Aorta (tissue), 5 donors: Measurements from ENCODE around the gene HNRNPA2B1. TPM values are rescaled to one million over a fixed set of nuclear protein-coding genes. Genes with fewer than 3 reads are reported as not detected.
"Not testable (repeated sequence)": the region's sequence is repeated elsewhere in the genome, so short reads cannot be mapped to it uniquely, and the experiment has no call there.

Source experiments
- ATAC-seq: fragments of 200-7000 bp; cut with Tn5 transposase; one replicate; pipeline ENCODE4 v1.9.1; 2022; ENCODE audit warnings: moderate library complexity; ENCODE audit not compliant: low FRiP score
- DNase-seq, 2 donors: peaks; one replicate each; pipeline ENCODE4 v3.0.0-alpha.2; 2020
- H3K27ac ChIP-seq, 2 donors: one replicate each; pipeline ENCODE4 v1.5.1; 2013; ENCODE audit warnings: low read length in 2 of 2, mild to moderate bottlenecking in 2 of 2, moderate library complexity in 2 of 2, control low read depth in 1 of 2, inconsistent platforms in 1 of 2, low read depth in 1 of 2
- H3K27me3 ChIP-seq, 2 donors: one replicate each; pipeline ENCODE4 v1.6.1; 2013; ENCODE audit warnings: control low read depth in 1 of 2, low read length in 1 of 2, mild to moderate bottlenecking in 1 of 2, moderate library complexity in 1 of 2; ENCODE audit not compliant: insufficient read depth in 2 of 2, control insufficient read depth in 1 of 2
- H3K36me3 ChIP-seq, 2 donors: one replicate each; pipeline ENCODE4 v1.6.1; 2013; ENCODE audit warnings: control low read depth in 1 of 2, low read length in 1 of 2, mild to moderate bottlenecking in 1 of 2; ENCODE audit not compliant: insufficient read depth in 2 of 2, control insufficient read depth in 1 of 2
- H3K4me1 ChIP-seq, 2 donors: one replicate each; pipeline ENCODE4 v1.6.1; 2013; ENCODE audit warnings: low read length in 2 of 2, control low read depth in 1 of 2, mild to moderate bottlenecking in 1 of 2, moderate library complexity in 1 of 2; ENCODE audit not compliant: insufficient read depth in 2 of 2, control insufficient read depth in 1 of 2
- H3K4me3 ChIP-seq, 2 donors: one replicate each; pipeline ENCODE4 v1.5.1; 2013; ENCODE audit warnings: low read length in 2 of 2, control low read depth in 1 of 2, mild to moderate bottlenecking in 1 of 2
- H3K9me3 ChIP-seq: one replicate; pipeline ENCODE4 v1.6.1; 2013; ENCODE audit warnings: mild to moderate bottlenecking, low read length; ENCODE audit not compliant: control insufficient read depth
- WGBS, 2 donors: extraction: QIAGEN DNeasy Blood & Tissue Kit; methylation state at CpG; one replicate each; pipeline ENCODE4 v1.1.7; 2013; 5-methylcytosine and 5-hydroxymethylcytosine counted together
- intact Hi-C, 2 donors: fragments of 100-400 bp; cut with DNase I; formaldehyde crosslinking; loops; one replicate each; pipeline versions ENCODE4 v1.14.2 to v1.15.0; 2022
- polyA plus RNA-seq, 2 donors: library from polyadenylated mRNA; stranded (reverse); fragments of 200-250 nt; gene quantifications; one replicate each; pipeline ENCODE4 v1.2.3, GENCODE V29; 2013
- total RNA-seq, 2 donors: library from RNA; stranded (reverse); fragmentation: NEBNext Ultra II Directional; extraction: Animal tissue kit (Norgen Biotek cat#: 25700); gene quantifications; one replicate each; pipeline ENCODE4 v1.2.1, GENCODE V29; 2021
- donor health status: healthy with polysubstance abuse.
- donor health status: Bipolar disorder and iron deficiency.
- donor health status: DM: no; HTN: no; CAD: no.
- donor health status: DM: no; HTN: no; CAD: no.
- donor health status: DM: yes; HTN: yes; CAD: no.

Gene HNRNPA2B1
- total and polyA plus RNA-seq, 4 donors, result 332 to 392 (median 350) TPM

DNA sequence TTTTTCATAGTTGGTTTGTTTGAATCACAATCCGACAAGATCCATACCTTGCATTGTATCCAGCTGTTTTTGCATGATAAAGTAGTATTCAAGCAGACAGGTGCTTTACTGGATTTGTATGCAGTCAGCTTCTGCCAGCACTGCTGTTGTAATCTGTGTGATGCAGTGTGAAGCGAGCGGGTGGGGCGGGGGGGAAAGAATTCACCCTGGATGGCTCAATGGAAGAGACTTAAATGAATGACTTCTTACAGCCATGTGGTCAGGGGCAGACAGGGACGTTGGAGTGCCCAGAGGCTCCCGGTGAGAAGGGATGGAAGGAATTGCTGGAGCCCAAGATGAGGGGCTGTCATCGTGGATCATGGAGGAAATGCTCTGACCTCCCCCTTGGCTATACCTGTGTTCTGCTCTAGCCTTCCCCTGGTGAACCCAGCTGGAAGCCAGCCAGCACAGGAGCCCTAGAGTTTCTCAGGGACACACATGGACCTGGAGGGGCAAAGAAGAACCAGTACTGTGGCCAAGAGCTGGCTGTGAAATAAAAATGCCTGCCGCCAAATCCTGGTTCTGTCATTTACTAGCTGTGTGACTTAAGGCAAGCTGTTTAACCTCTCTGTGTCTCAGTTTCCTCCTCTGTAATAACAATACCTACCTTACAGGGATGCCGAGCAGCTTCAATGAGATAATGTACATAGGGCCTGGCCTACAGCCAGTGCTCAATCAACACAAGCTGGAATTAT lies 34.4 kb downstream of the HNRNPA2B1 start:
- WGBS, 2 donors, result 60 to 66% methylated on average over 9 of the region's 9 CpGs
- no peak for DNase-seq
- ATAC-seq, result no peak
- intact Hi-C loops, result no loop called here
- H3K9me3 ChIP-seq, result no peaks in the 10 kb centered on the region
- H3K27me3 ChIP-seq, result no peaks in the 10 kb centered on the region
- H3K36me3 ChIP-seq, result no peaks in the 10 kb centered on the region
- H3K4me3 ChIP-seq, result no peak overlapping the region
- H3K4me1 ChIP-seq, result no peaks in the 10 kb centered on the region
- no peak overlapping the region for H3K27ac ChIP-seq

- H3K27ac ChIP-seq, intact Hi-C loops, H3K4me1 ChIP-seq, H3K27me3 ChIP-seq, H3K36me3 ChIP-seq, H3K4me3 ChIP-seq, ATAC-seq, H3K9me3 ChIP-seq, DNase-seq: not testable (repeated sequence)
- 76 to 90% methylated on average over 1 of the region's 1 CpG for WGBS, 2 donors
Measured at GRCh38 chr7:26163804-26164203, 36.7 kb downstream of the HNRNPA2B1 start.

GRCh38 chr7:26162431-26162830 lies 38.1 kb downstream of the HNRNPA2B1 start:
- 76 to 87% methylated on average over 2 of the region's 2 CpGs for WGBS, 2 donors
- Histone ChIP-seq H3K27ac (no peak overlapping the region), H3K4me1 (no peaks in the 10 kb centered on the region), H3K36me3 (no peaks in the 10 kb centered on the region), H3K4me3 (no peak overlapping the region), H3K27me3 (no peaks in the 10 kb centered on the region), H3K9me3 (peaks cover 2% of the 10 kb centered on the region)
- DNase-seq (no peak), ATAC-seq (no peak)
- intact Hi-C loops, result no loop called here

DNA sequence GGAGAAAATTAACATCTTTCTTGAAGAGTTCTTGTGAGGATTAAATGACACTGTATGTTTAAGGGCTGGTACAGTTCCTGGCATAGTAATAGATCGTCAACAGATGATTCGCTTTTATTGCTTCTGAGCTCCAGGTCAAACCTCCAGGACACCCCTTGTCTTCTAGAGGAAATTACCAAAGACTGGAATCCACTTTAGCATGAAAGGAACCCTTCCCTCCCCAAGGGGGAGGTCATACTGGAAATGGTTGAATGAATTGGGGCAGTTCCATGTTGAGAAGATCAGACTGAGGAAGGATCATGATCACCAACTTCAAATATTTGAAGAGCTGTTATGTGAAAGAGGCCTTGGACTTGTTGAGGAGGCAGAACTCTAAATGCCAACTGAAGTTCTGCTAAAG lies 39.6 kb downstream of the HNRNPA2B1 start:
- DNase-seq (no peak), ATAC-seq (no peak)
- Histone ChIP-seq H3K27me3 (no peaks in the 10 kb centered on the region), H3K4me1 (no peaks in the 10 kb centered on the region), H3K27ac (no peak overlapping the region), H3K4me3 (no peak overlapping the region), H3K9me3 (peaks cover 2% of the 10 kb centered on the region), H3K36me3 (no peaks in the 10 kb centered on the region)
- WGBS, 2 donors, result 94 to 98% methylated on average over 2 of the region's 2 CpGs
- intact Hi-C loops, result no loop called here

GRCh38 chr7:26159243-26159642 lies 41.3 kb downstream of the HNRNPA2B1 start:
- no peak for ATAC-seq
- no peak overlapping the region for H3K4me3 ChIP-seq
- 70 to 73% methylated on average over 2 of the region's 2 CpGs for WGBS, 2 donors
- H3K36me3 ChIP-seq, result no peaks in the 10 kb centered on the region
- peaks cover 2% of the 10 kb centered on the region for H3K9me3 ChIP-seq
- no peak overlapping the region for H3K27ac ChIP-seq
- no peaks in the 10 kb centered on the region for H3K27me3 ChIP-seq
- H3K4me1 ChIP-seq, result no peaks in the 10 kb centered on the region
- intact Hi-C loops, result no loop called here
- no peak for DNase-seq

DNA sequence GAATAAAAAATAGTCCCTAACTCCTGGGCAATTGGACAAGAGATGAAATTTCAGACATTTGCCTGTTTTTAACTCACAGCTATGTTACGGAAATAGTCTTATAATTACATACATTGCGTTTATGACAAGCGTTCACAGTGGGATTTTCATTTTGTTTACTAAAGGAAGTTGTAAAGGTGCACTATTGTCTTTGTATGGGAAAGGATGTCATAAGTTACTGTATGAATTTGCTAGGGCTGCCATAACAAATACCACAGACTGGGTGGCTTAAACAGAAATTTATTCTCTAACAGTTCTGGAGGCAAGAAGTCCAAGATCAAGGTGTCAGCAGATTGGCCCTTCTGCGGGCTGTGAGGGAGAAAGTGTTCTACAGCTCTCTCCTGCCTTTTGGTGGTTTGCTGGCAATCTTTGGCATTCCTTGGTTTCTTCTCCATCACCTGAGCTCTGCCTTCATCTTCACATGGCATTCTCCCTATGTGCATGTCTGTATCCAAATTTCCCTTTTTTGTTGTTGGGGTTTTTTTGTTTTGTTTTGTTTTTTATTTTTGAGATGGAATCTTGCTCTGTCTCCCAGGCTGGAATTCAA lies 42.9 kb downstream of the HNRNPA2B1 start:
- no peak overlapping the region for H3K4me3 ChIP-seq
- no peaks in the 10 kb centered on the region for H3K4me1 ChIP-seq
- H3K9me3 ChIP-seq, result peaks cover 2% of the 10 kb centered on the region
- intact Hi-C loops, result no loop called here
- ATAC-seq, result no peak
- no peaks in the 10 kb centered on the region for H3K27me3 ChIP-seq
- H3K36me3 ChIP-seq, result no peaks in the 10 kb centered on the region
- no peak overlapping the region for H3K27ac ChIP-seq
- 86 to 90% methylated on average over 4 of the region's 4 CpGs for WGBS, 2 donors
- no peak for DNase-seq

GRCh38 chr7:26156451-26157420 lies 43.8 kb downstream of the HNRNPA2B1 start:
- Histone ChIP-seq H3K4me3 (no peak overlapping the region), H3K27me3 (no peaks in the 10 kb centered on the region), H3K4me1 (no peaks in the 10 kb centered on the region), H3K9me3 (peaks cover 2% of the 10 kb centered on the region), H3K27ac (no peak overlapping the region), H3K36me3 (no peaks in the 10 kb centered on the region)
- DNase-seq (no peak), ATAC-seq (no peak)
- 78 to 80% methylated on average over 20 of the region's 20 CpGs for WGBS, 2 donors
- intact Hi-C loops, result no loop called here

DNA sequence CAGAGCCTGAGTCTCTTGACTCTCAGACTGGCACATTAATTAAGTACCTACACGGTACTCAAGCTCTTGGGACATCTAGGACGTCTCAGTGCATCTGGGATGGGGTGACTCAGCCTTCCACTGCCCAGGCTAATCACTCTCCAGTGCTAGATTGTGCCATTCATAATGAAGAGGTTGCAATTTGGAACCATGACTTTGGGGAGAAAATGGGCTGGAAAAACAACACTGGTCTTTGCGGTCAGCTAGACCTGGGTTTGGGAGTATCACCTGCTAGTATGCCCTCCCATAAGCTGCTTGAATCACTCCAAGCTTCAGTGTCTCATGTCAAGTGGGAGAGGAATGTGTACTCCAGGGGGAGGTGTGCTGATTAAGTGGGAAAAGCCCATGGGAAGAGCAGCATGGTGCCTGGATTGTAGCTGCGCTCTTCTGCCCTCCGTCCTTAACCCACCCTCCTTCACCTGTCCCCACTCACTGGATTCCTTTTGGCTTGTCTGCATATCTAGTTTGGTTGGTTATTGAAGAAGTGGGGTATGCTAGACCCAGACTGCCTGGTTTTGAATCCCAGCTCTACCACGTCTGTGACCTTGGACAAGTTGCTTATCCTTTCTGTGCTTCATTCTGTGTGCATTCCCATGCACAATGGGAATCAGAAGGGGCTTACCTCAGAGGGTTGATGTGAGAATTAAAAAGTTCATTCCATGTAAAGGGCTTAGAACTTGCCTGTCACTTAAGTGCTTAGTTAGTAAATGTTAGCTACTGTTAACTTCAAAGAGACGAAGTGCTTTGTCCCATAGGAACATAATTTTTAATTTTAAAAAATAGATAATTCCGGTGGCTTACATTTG lies 44.8 kb downstream of the HNRNPA2B1 start:
- H3K27ac ChIP-seq, result no peak overlapping the region
- peaks cover 2% of the 10 kb centered on the region for H3K9me3 ChIP-seq
- intact Hi-C loops, result no loop called here
- H3K36me3 ChIP-seq, result no peaks in the 10 kb centered on the region
- H3K4me3 ChIP-seq, result no peak overlapping the region
- no peak for DNase-seq
- no peaks in the 10 kb centered on the region for H3K27me3 ChIP-seq
- ATAC-seq, result no peak
- H3K4me1 ChIP-seq, result no peaks in the 10 kb centered on the region
- 65 to 70% methylated on average over 8 of the region's 8 CpGs for WGBS, 2 donors
